Adrenal gland (tissue), 12 donors: Measurements from ENCODE around the gene BCAS3. TPM values are rescaled to one million over a fixed set of nuclear protein-coding genes. Genes with fewer than 3 reads are reported as not detected.
A peak's percentile ranks its signal among the peaks of the same experiment; 100 is the strongest.

Experiments
- DNase-seq, 7 donors: peaks; one replicate each; pipeline ENCODE4 v3.0.0-alpha.2; 2019 to 2020
- H3K27ac ChIP-seq, 5 donors: fragments of 200-600 bp; sonication (generic) in 4 of 5; 1 replicate in 3 of 5; 2 replicates in 2 of 5; pipeline versions ENCODE4 v1.5.1 to v1.8.0; 2016 to 2020; ENCODE audit warnings: mild to moderate bottlenecking in 1 of 5
- H3K27me3 ChIP-seq: fragments of 200-600 bp; 2 replicates; pipeline ENCODE4 v1.8.0; 2021
- H3K36me3 ChIP-seq, 2 donors: fragments of 200-600 bp; replicated peaks in 1 of 2; 1 replicate in 1 of 2; 2 replicates in 1 of 2; pipeline versions ENCODE4 v1.5.1 to v1.8.0; 2018 to 2022
- H3K4me1 ChIP-seq, 2 donors: fragments of 200-600 bp; replicated peaks in 1 of 2; 1 replicate in 1 of 2; 2 replicates in 1 of 2; pipeline versions ENCODE4 v1.5.1 to v1.8.0; 2018 to 2021
- H3K4me3 ChIP-seq, 4 donors: fragments of 200-600 bp; sonication (generic) in 3 of 4; one replicate each; pipeline ENCODE4 v1.5.1; 2016 to 2018
- H3K9me3 ChIP-seq, 3 donors: fragments of 200-600 bp; sonication (generic) in 1 of 3; replicated peaks in 1 of 3; 1 replicate in 2 of 3; 2 replicates in 1 of 3; pipeline versions ENCODE4 v1.5.1 to v1.8.0; 2016 to 2021
- CTCF ChIP-seq, 6 experiments: fragments of 450-650 bp in 4 of 6; fragments of 200-600 bp in 2 of 6; sonication (generic) in 1 of 6; IDR thresholded peaks; 1 replicate in 5 of 6; 2 replicates in 1 of 6; pipeline versions ENCODE4 v1.5.1 to v1.8.0; 2016 to 2021; ENCODE audit warnings: antibody characterized with exemption in 6 of 6, mild to moderate bottlenecking in 2 of 6, moderate library complexity in 1 of 6
- POLR2A ChIP-seq, 2 donors: fragments of 450-650 bp; IDR thresholded peaks; one replicate each; pipeline ENCODE4 v1.6.1; 2017; ENCODE audit warnings: antibody characterized with exemption in 2 of 2, mild to moderate bottlenecking in 2 of 2, moderate library complexity in 1 of 2
- WGBS, 4 donors: extraction: QIAGEN DNeasy Blood & Tissue Kit in 2 of 4; methylation state at CpG; one replicate each; pipeline versions ENCODE4 v1.1.5 to v1.1.7; 2013 to 2017; 5-methylcytosine and 5-hydroxymethylcytosine counted together
- intact Hi-C, 2 donors: fragments of 100-400 bp; cut with DNase I; formaldehyde crosslinking; loops; one replicate each; pipeline versions ENCODE4 v1.14.1 to v1.15.0; 2022 to 2023
- polyA plus RNA-seq, 3 donors: library from polyadenylated mRNA; stranded (reverse); fragments of 200-250 nt in 2 of 3; fragments of 350-450 nt in 1 of 3; fragmentation: Illumina TruSeq in 1 of 3; extraction: RNeasy Lipid Tissue Mini Kit (QIAGEN cat#74804) in 1 of 3; gene quantifications; one replicate each; pipeline ENCODE4 v1.2.3, GENCODE V29; 2013 to 2014
- total RNA-seq, 9 donors: library from RNA; depleted of rRNA in 4 of 9; stranded (reverse); fragments of >200 nt in 4 of 9; fragments of 120-200 nt in 1 of 9; fragmentation: NEBNext Ultra II Directional in 1 of 9; extraction: Animal tissue kit (Norgen Biotek cat#: 25700) in 1 of 9; gene quantifications; one replicate each; pipeline versions ENCODE4 v1.1.0 to v1.2.4, GENCODE V29; 2013 to 2023
- donor health status: healthy with polysubstance abuse.
- donor health status: Bipolar disorder and iron deficiency.
- donor health status: DM: yes; HTN: yes; CAD: no.
- donor health status: DM: no; HTN: no; CAD: no.
- donor health status: DM: no; HTN: no; CAD: no.
- donor health status: DM: yes; HTN: yes; CAD: no.

The BCAS3 gene
- total and polyA plus RNA-seq, 12 donors: 9.4 to 105 (median 29.0) TPM

GRCh38 chr17:61063528-61063927, 385.9 kb downstream of the BCAS3 start:
- no peaks in the 10 kb centered on the region for H3K9me3 ChIP-seq
- peaks cover 6 to 27% of the 10 kb centered on the region in 2 donors for H3K4me1 ChIP-seq
- no peaks in the 10 kb centered on the region for H3K36me3 ChIP-seq
- 89 to 100% (median 97%) methylated on average over 2 of the region's 2 CpGs for WGBS, 4 donors
- TF ChIP-seq CTCF (IDR thresholded peaks at IDR 0.05) (no peak), POLR2A (IDR thresholded peaks at IDR 0.05) (no peak)
- no peak overlapping the region for H3K4me3 ChIP-seq
- no peak for DNase-seq
- H3K27me3 ChIP-seq: no peaks in the 10 kb centered on the region
- intact Hi-C loops: no loop called here
- no peak overlapping the region for H3K27ac ChIP-seq

- intact Hi-C loops: no loop called here
- no peaks in the 10 kb centered on the region for H3K27me3 ChIP-seq
- peak overlapping the region in 2 of 5 donors; percentile 39 for H3K27ac ChIP-seq
- no peaks in the 10 kb centered on the region for H3K9me3 ChIP-seq
- peak overlapping the region in 1 of 4 donors; percentile 7 for H3K4me3 ChIP-seq
- H3K36me3 ChIP-seq: no peaks in the 10 kb centered on the region
- H3K4me1 ChIP-seq: peaks cover 6 to 27% of the 10 kb centered on the region in 2 donors
- 80 to 95% (median 85%) methylated on average over 1 of the region's 1 CpG for WGBS, 4 donors
- DNase-seq: no peak
- no peak for TF ChIP-seq CTCF (IDR thresholded peaks at IDR 0.05)
- no peak for TF ChIP-seq POLR2A (IDR thresholded peaks at IDR 0.05)
These were observed 386.7 kb downstream of the BCAS3 start for GRCh38 chr17:61064087-61064951.

GRCh38 chr17:61065263-61065773, 387.7 kb downstream of the BCAS3 start:
- peaks cover 6 to 27% of the 10 kb centered on the region in 2 donors for H3K4me1 ChIP-seq
- peak in 3 of 7 donors; percentile 23 to 30 (median 25) for DNase-seq
- H3K4me3 ChIP-seq: peak overlapping the region in 1 of 4 donors; percentile 19
- no peaks in the 10 kb centered on the region for H3K36me3 ChIP-seq
- H3K27me3 ChIP-seq: no peaks in the 10 kb centered on the region
- TF ChIP-seq POLR2A (IDR thresholded peaks at IDR 0.05) (no peak), CTCF (IDR thresholded peaks at IDR 0.05) (no peak)
- no peaks in the 10 kb centered on the region for H3K9me3 ChIP-seq
- WGBS, 4 donors: 3 to 12% (median 8%) methylated on average over 2 of the region's 2 CpGs
- H3K27ac ChIP-seq: peak overlapping the region in 4 of 5 donors; percentile 22 to 39 (median 30)
- intact Hi-C loops: no loop called here

- H3K4me3 ChIP-seq: no peak overlapping the region
- peaks cover 6 to 27% of the 10 kb centered on the region in 2 donors for H3K4me1 ChIP-seq
- H3K27ac ChIP-seq: peak overlapping the region in 1 of 5 donors; percentile 39
- no peaks in the 10 kb centered on the region for H3K9me3 ChIP-seq
- TF ChIP-seq CTCF (IDR thresholded peaks at IDR 0.05) (no peak), POLR2A (IDR thresholded peaks at IDR 0.05) (no peak)
- no peaks in the 10 kb centered on the region for H3K36me3 ChIP-seq
- 82 to 89% (median 85%) methylated on average over 2 of the region's 2 CpGs for WGBS, 4 donors
- H3K27me3 ChIP-seq: no peaks in the 10 kb centered on the region
- intact Hi-C loops: no loop called here
- no peak for DNase-seq
These were observed 388.4 kb downstream of the BCAS3 start for GRCh38 chr17:61066062-61066461.
